Activated naive CD4-positive, alpha-beta T cell treated with anti-CD3 and anti-CD28 coated beads, Interleukin-2, amount 50 U/mL, for 24 hours (primary cell): ENCODE results near the gene RREB1.

Experiments used
- H3K27ac Mint-ChIP-seq: one replicate; pipeline ENCODE4 v1.8.0; 2021; ENCODE audit warnings: mild to moderate bottlenecking, mixed read lengths
- H3K27me3 Mint-ChIP-seq: one replicate; pipeline ENCODE4 v1.8.0; 2021; ENCODE audit warnings: mixed read lengths
- H3K36me3 Mint-ChIP-seq: one replicate; pipeline ENCODE4 v1.8.0; 2021; ENCODE audit warnings: mixed read lengths
- H3K4me1 Mint-ChIP-seq: one replicate; pipeline ENCODE4 v1.8.0; 2021; ENCODE audit warnings: mixed read lengths
- H3K4me3 Mint-ChIP-seq: one replicate; pipeline ENCODE4 v1.8.0; 2021; ENCODE audit warnings: mild to moderate bottlenecking, mixed read lengths
- H3K9me3 Mint-ChIP-seq: one replicate; pipeline ENCODE4 v1.8.0; 2021; ENCODE audit warnings: mixed read lengths

The RREB1 gene

GRCh38 chr6:7197747-7198146 lies 90.0 kb downstream of the RREB1 start:
- Mint-ChIP-seq H3K9me3 (no peaks in the 10 kb centered on the region), H3K4me1 (peaks cover 58% of the 10 kb centered on the region), H3K27me3 (no peaks in the 10 kb centered on the region), H3K36me3 (peaks cover 20% of the 10 kb centered on the region), H3K4me3 (no peak overlapping the region), H3K27ac (no peak overlapping the region)

- no peak overlapping the region for H3K27ac Mint-ChIP-seq
- peaks cover 17% of the 10 kb centered on the region for H3K36me3 Mint-ChIP-seq
- no peaks in the 10 kb centered on the region for H3K27me3 Mint-ChIP-seq
- peaks cover 53% of the 10 kb centered on the region for H3K4me1 Mint-ChIP-seq
- no peaks in the 10 kb centered on the region for H3K9me3 Mint-ChIP-seq
- no peak overlapping the region for H3K4me3 Mint-ChIP-seq
These were observed 91.4 kb downstream of the RREB1 start for GRCh38 chr6:7198833-7199800.

- Mint-ChIP-seq H3K4me3 (no peak overlapping the region), H3K4me1 (peaks cover 38% of the 10 kb centered on the region), H3K27me3 (no peaks in the 10 kb centered on the region)
These were observed 93.1 kb downstream of the RREB1 start for GRCh38 chr6:7200598-7201443.

GRCh38 chr6:7201444-7201731 lies 93.6 kb downstream of the RREB1 start:
- Mint-ChIP-seq H3K4me1 (peaks cover 32% of the 10 kb centered on the region), H3K4me3 (no peak overlapping the region), H3K9me3 (no peaks in the 10 kb centered on the region), H3K27ac (no peak overlapping the region), H3K36me3 (peaks cover 17% of the 10 kb centered on the region), H3K27me3 (no peaks in the 10 kb centered on the region)

More at GRCh38 chr6:7200598-7201443, 93.1 kb downstream of the RREB1 start:
- H3K27ac Mint-ChIP-seq = no peak overlapping the region
- H3K9me3 Mint-ChIP-seq = no peaks in the 10 kb centered on the region
- H3K36me3 Mint-ChIP-seq = peaks cover 19% of the 10 kb centered on the region

GRCh38 chr6:7201732-7202541 lies 94.2 kb downstream of the RREB1 start:
- peaks cover 30% of the 10 kb centered on the region for H3K4me1 Mint-ChIP-seq

GRCh38 chr6:7202950-7203349 lies 95.2 kb downstream of the RREB1 start:
- H3K4me1 Mint-ChIP-seq = peaks cover 23% of the 10 kb centered on the region
- no peaks in the 10 kb centered on the region for H3K9me3 Mint-ChIP-seq
- no peaks in the 10 kb centered on the region for H3K27me3 Mint-ChIP-seq
- no peak overlapping the region for H3K4me3 Mint-ChIP-seq
- peak overlapping the region; percentile 53 for H3K27ac Mint-ChIP-seq
- peaks cover 16% of the 10 kb centered on the region for H3K36me3 Mint-ChIP-seq

More at GRCh38 chr6:7201732-7202541, 94.2 kb downstream of the RREB1 start:
- Mint-ChIP-seq H3K36me3 (peaks cover 17% of the 10 kb centered on the region), H3K27ac (peak overlapping the region; percentile 75), H3K9me3 (no peaks in the 10 kb centered on the region), H3K4me3 (no peak overlapping the region), H3K27me3 (no peaks in the 10 kb centered on the region)

- Mint-ChIP-seq H3K27me3 (no peaks in the 10 kb centered on the region), H3K27ac (no peak overlapping the region), H3K4me3 (no peak overlapping the region), H3K4me1 (peaks cover 23% of the 10 kb centered on the region), H3K9me3 (no peaks in the 10 kb centered on the region), H3K36me3 (peaks cover 16% of the 10 kb centered on the region)
These were observed 96.2 kb downstream of the RREB1 start for GRCh38 chr6:7203939-7204338.

- Mint-ChIP-seq H3K27me3 (no peaks in the 10 kb centered on the region), H3K36me3 (peaks cover 12% of the 10 kb centered on the region), H3K9me3 (no peaks in the 10 kb centered on the region)
These were observed 97.0 kb downstream of the RREB1 start for GRCh38 chr6:7204726-7205125.

GRCh38 chr6:7207720-7208119 lies 100.0 kb downstream of the RREB1 start:
- Mint-ChIP-seq H3K4me3 (no peak overlapping the region), H3K27ac (no peak overlapping the region), H3K27me3 (no peaks in the 10 kb centered on the region), H3K9me3 (no peaks in the 10 kb centered on the region), H3K36me3 (peaks cover 14% of the 10 kb centered on the region), H3K4me1 (peaks cover 3% of the 10 kb centered on the region)

More at GRCh38 chr6:7204726-7205125, 97.0 kb downstream of the RREB1 start:
- peaks cover 16% of the 10 kb centered on the region for H3K4me1 Mint-ChIP-seq
- no peak overlapping the region for H3K4me3 Mint-ChIP-seq
- H3K27ac Mint-ChIP-seq = no peak overlapping the region

- Mint-ChIP-seq H3K4me1 (no peaks in the 10 kb centered on the region), H3K27ac (no peak overlapping the region), H3K36me3 (peaks cover 19% of the 10 kb centered on the region), H3K4me3 (no peak overlapping the region), H3K27me3 (no peaks in the 10 kb centered on the region), H3K9me3 (no peaks in the 10 kb centered on the region)
These were observed 105.7 kb downstream of the RREB1 start for GRCh38 chr6:7213416-7213815.

GRCh38 chr6:7214468-7214867 lies 106.7 kb downstream of the RREB1 start:
- no peaks in the 10 kb centered on the region for H3K27me3 Mint-ChIP-seq
- no peak overlapping the region for H3K27ac Mint-ChIP-seq
- no peaks in the 10 kb centered on the region for H3K4me1 Mint-ChIP-seq
- no peak overlapping the region for H3K4me3 Mint-ChIP-seq
- H3K9me3 Mint-ChIP-seq = no peaks in the 10 kb centered on the region
- peaks cover 19% of the 10 kb centered on the region for H3K36me3 Mint-ChIP-seq

- Mint-ChIP-seq H3K4me3 (no peak overlapping the region), H3K36me3 (peaks cover 19% of the 10 kb centered on the region), H3K27me3 (no peaks in the 10 kb centered on the region), H3K9me3 (no peaks in the 10 kb centered on the region), H3K4me1 (no peaks in the 10 kb centered on the region), H3K27ac (no peak overlapping the region)
These were observed 107.4 kb downstream of the RREB1 start for GRCh38 chr6:7215131-7215530.

- Mint-ChIP-seq H3K27ac (no peak overlapping the region), H3K4me3 (no peak overlapping the region), H3K36me3 (peaks cover 17% of the 10 kb centered on the region), H3K4me1 (no peaks in the 10 kb centered on the region), H3K27me3 (no peaks in the 10 kb centered on the region), H3K9me3 (no peaks in the 10 kb centered on the region)
These were observed 108.1 kb downstream of the RREB1 start for GRCh38 chr6:7215798-7216231.

GRCh38 chr6:7216941-7217621 lies 109.3 kb downstream of the RREB1 start:
- H3K4me1 Mint-ChIP-seq = no peaks in the 10 kb centered on the region
- no peak overlapping the region for H3K4me3 Mint-ChIP-seq
- no peaks in the 10 kb centered on the region for H3K27me3 Mint-ChIP-seq
- peaks cover 13% of the 10 kb centered on the region for H3K36me3 Mint-ChIP-seq
- peak overlapping the region; percentile 35 for H3K27ac Mint-ChIP-seq
- no peaks in the 10 kb centered on the region for H3K9me3 Mint-ChIP-seq
